H9 (cell line): ENCODE data around the gene RETREG3. TPM values are rescaled to one million over a fixed set of nuclear protein-coding genes. Genes with fewer than 3 reads are reported as not detected.

Experiments
- DNase-seq: peaks from one replicate; pipeline ENCODE4 v3.0.0-alpha.2; 2017
- H2AFZ ChIP-seq: one replicate; pipeline ENCODE4 v1.6.1; 2013; ENCODE audit warnings: mild to moderate bottlenecking, low read length, control low read depth, moderate library complexity
- H2AK5ac ChIP-seq: 2 replicates; pipeline ENCODE4 v1.6.1; 2013; ENCODE audit warnings: low read length, control low read depth, mixed read lengths; ENCODE audit not compliant: insufficient read length
- H2BK120ac ChIP-seq: one replicate; pipeline ENCODE4 v1.6.1; 2013; ENCODE audit warnings: low read depth, mild to moderate bottlenecking, low read length, control low read depth, inconsistent platforms; ENCODE audit not compliant: poor library complexity, severe bottlenecking
- H2BK12ac ChIP-seq: 2 replicates; pipeline ENCODE4 v1.6.1; 2013; ENCODE audit warnings: low read length, control low read depth, mixed read lengths, low read depth; ENCODE audit not compliant: insufficient read length
- H2BK15ac ChIP-seq: 2 replicates; pipeline ENCODE4 v1.6.1; 2013; ENCODE audit warnings: low read depth, low read length, control low read depth
- H2BK20ac ChIP-seq: one replicate; pipeline ENCODE4 v1.6.1; 2013; ENCODE audit warnings: low read depth, mild to moderate bottlenecking, low read length, control low read depth, inconsistent platforms; ENCODE audit not compliant: poor library complexity, severe bottlenecking
- H2BK5ac ChIP-seq: 2 replicates; pipeline ENCODE4 v1.6.1; 2013; ENCODE audit warnings: low read length, control low read depth, mixed read lengths; ENCODE audit not compliant: insufficient read length
- H3K14ac ChIP-seq: 2 replicates; pipeline ENCODE4 v1.6.1; 2013; ENCODE audit warnings: low read length, control low read depth; ENCODE audit not compliant: insufficient read depth
- H3K18ac ChIP-seq: 2 replicates; pipeline ENCODE4 v1.6.1; 2013; ENCODE audit warnings: low read depth, mild to moderate bottlenecking, mixed read lengths, low read length, control low read depth; ENCODE audit not compliant: insufficient read length
- H3K23ac ChIP-seq: 2 replicates; pipeline ENCODE4 v1.6.1; 2013; ENCODE audit warnings: low read length, control low read depth, mixed read lengths, low read depth; ENCODE audit not compliant: insufficient read length
- H3K23me2 ChIP-seq: 2 replicates; pipeline ENCODE4 v1.6.1; 2013; ENCODE audit warnings: low read depth, mild to moderate bottlenecking, mixed read lengths, low read length, control low read depth; ENCODE audit not compliant: insufficient read length, poor library complexity, severe bottlenecking
- H3K27ac ChIP-seq: 2 replicates; pipeline ENCODE4 v1.5.1; 2013; ENCODE audit warnings: low read length, control low read depth, mixed read lengths, low read depth; ENCODE audit not compliant: insufficient read length
- H3K27me3 ChIP-seq: 2 replicates; pipeline ENCODE4 v1.6.1; 2013; ENCODE audit warnings: low read length, control low read depth, inconsistent platforms; ENCODE audit not compliant: insufficient read depth
- H3K4ac ChIP-seq: 2 replicates; pipeline ENCODE4 v1.6.1; 2013; ENCODE audit warnings: low read depth, mild to moderate bottlenecking, control low read depth, inconsistent platforms, low read length, moderate library complexity
- H3K4me1 ChIP-seq: 2 replicates; pipeline ENCODE4 v1.6.1; 2013; ENCODE audit warnings: low read length, control low read depth, inconsistent platforms; ENCODE audit not compliant: insufficient read depth
- H3K4me2 ChIP-seq: 2 replicates; pipeline ENCODE4 v1.6.1; 2013; ENCODE audit warnings: low read length, control low read depth, mixed read lengths; ENCODE audit not compliant: insufficient read length, insufficient read depth
- H3K56ac ChIP-seq: 2 replicates; pipeline ENCODE4 v1.6.1; 2013; ENCODE audit warnings: low read depth, mild to moderate bottlenecking, mixed read lengths, low read length, control low read depth; ENCODE audit not compliant: insufficient read length
- H3K79me1 ChIP-seq: 2 replicates; pipeline ENCODE4 v1.6.1; 2013; ENCODE audit warnings: low read depth, mild to moderate bottlenecking, moderate library complexity, low read length, control low read depth, inconsistent platforms; ENCODE audit not compliant: insufficient read depth, poor library complexity, severe bottlenecking
- H3K79me2 ChIP-seq: 2 replicates; pipeline ENCODE4 v1.6.1; 2013; ENCODE audit warnings: low read length, control low read depth, inconsistent platforms; ENCODE audit not compliant: insufficient read depth
- H3K9ac ChIP-seq: 2 replicates; pipeline ENCODE4 v1.6.1; 2013; ENCODE audit warnings: low read length, control low read depth, mixed read lengths; ENCODE audit not compliant: insufficient read length; ENCODE audit errors: extremely low read depth
- H3K9me3 ChIP-seq: one replicate; pipeline ENCODE4 v1.6.1; 2013; ENCODE audit warnings: low read depth, low read length, inconsistent platforms; ENCODE audit not compliant: control insufficient read depth
- H3T11ph ChIP-seq: one replicate; pipeline ENCODE4 v1.6.1; 2013; ENCODE audit warnings: mild to moderate bottlenecking, low read length, control low read depth, inconsistent platforms
- H4K20me1 ChIP-seq: one replicate; pipeline ENCODE4 v1.6.1; 2013; ENCODE audit not compliant: control insufficient read depth, insufficient read length, insufficient read depth
- H4K5ac ChIP-seq: 2 replicates; pipeline ENCODE4 v1.6.1; 2013; ENCODE audit warnings: low read depth, mild to moderate bottlenecking, mixed read lengths, low read length, control low read depth; ENCODE audit not compliant: insufficient read length
- H4K8ac ChIP-seq: replicated peaks from 2 replicates; pipeline ENCODE4 v1.6.1; 2013; ENCODE audit warnings: low read length, control low read depth, mixed read lengths, low read depth; ENCODE audit not compliant: insufficient read length
- H4K91ac ChIP-seq: 2 replicates; pipeline ENCODE4 v1.6.1; 2013; ENCODE audit warnings: low read depth, mild to moderate bottlenecking, moderate library complexity, mixed read lengths, low read length, control low read depth; ENCODE audit not compliant: insufficient read length
- H3K27ac Mint-ChIP-seq, 3 experiments: 2 replicates in 2 of 3; 3 replicates in 1 of 3; pipeline ENCODE4 v1.8.0; 2020 to 2021; ENCODE audit warnings: mixed read lengths in 3 of 3, mild to moderate bottlenecking in 1 of 3, moderate library complexity in 1 of 3
- H3K27me3 Mint-ChIP-seq: 2 replicates; pipeline ENCODE4 v1.8.0; 2021; ENCODE audit warnings: low read depth, mild to moderate bottlenecking, moderate library complexity, mixed read lengths
- H3K36me3 Mint-ChIP-seq, 3 experiments: 2 replicates in 2 of 3; 3 replicates in 1 of 3; pipeline ENCODE4 v1.8.0; 2020 to 2021; ENCODE audit warnings: low read depth in 3 of 3, mixed read lengths in 3 of 3; ENCODE audit not compliant: insufficient read depth in 1 of 3
- H3K4me1 Mint-ChIP-seq, 2 experiments: 2 replicates each; pipeline ENCODE4 v1.8.0; 2020; ENCODE audit warnings: mixed read lengths in 2 of 2
- H3K4me3 Mint-ChIP-seq, 2 experiments: 2 replicates in 1 of 2; 3 replicates in 1 of 2; pipeline ENCODE4 v1.8.0; 2020 to 2021; ENCODE audit warnings: mild to moderate bottlenecking in 2 of 2, mixed read lengths in 2 of 2, moderate library complexity in 1 of 2
- H3K9me3 Mint-ChIP-seq, 2 experiments: 2 replicates in 1 of 2; 3 replicates in 1 of 2; pipeline ENCODE4 v1.8.0; 2020; ENCODE audit warnings: mild to moderate bottlenecking in 2 of 2, mixed read lengths in 2 of 2, moderate library complexity in 1 of 2
- CTCF ChIP-seq: fragments of 200-600 bp; sonication (generic); conservative IDR thresholded peaks from 3 replicates; pipeline ENCODE4 v1.8.0; 2021; ENCODE audit warnings: antibody characterized with exemption, mild to moderate bottlenecking
- WGBS: extraction: QIAGEN DNeasy Blood & Tissue Kit; methylation state at CpG from one replicate; pipeline ENCODE4 v1.1.7; 2013; ENCODE audit warnings: missing lambda C conversion rate, low lambda C conversion rate, mixed read lengths; ENCODE audit not compliant: insufficient read length; ENCODE audit errors: extremely low coverage; 5-methylcytosine and 5-hydroxymethylcytosine counted together
- total RNA-seq: library from RNA; stranded (reverse); gene quantifications from 2 replicates; pipeline ENCODE4 v1.2.1, GENCODE V29; 2021

The RETREG3 gene
- total RNA-seq, 1 experiment from 2014 or later = 47.3 TPM

- H3K4me2 ChIP-seq = no peak overlapping the region
- H3K4me3 Mint-ChIP-seq = 0 out of 5 replicates have a peak overlapping the region, but pooled peaks of 1 of the 2 experiments have one; percentile 50
- H3K27me3 ChIP-seq = no peaks in the 10 kb centered on the region; the same call in 1 of the 2 replicates
- H3K23ac ChIP-seq = no peak overlapping the region
- no peak overlapping the region for H3K14ac ChIP-seq
- H3K18ac ChIP-seq = no peak overlapping the region
- no peak overlapping the region for H3K56ac ChIP-seq
- H2BK20ac ChIP-seq = no peak overlapping the region
- H3K79me2 ChIP-seq = no peaks in the 10 kb centered on the region
- no peak overlapping the region for H2AFZ ChIP-seq
- no peak overlapping the region for H4K8ac ChIP-seq
- no peak overlapping the region for H2BK5ac ChIP-seq
- H4K20me1 ChIP-seq = no peaks in the 10 kb centered on the region
- H2BK120ac ChIP-seq = no peak overlapping the region
- peak overlapping the region in 2 of 3 experiments; percentile 5 to 40; a peak in 2 of 7 replicates for H3K27ac Mint-ChIP-seq
- H4K91ac ChIP-seq = no peak overlapping the region
- H3K4me1 Mint-ChIP-seq = peaks cover 20 to 21% of the 10 kb centered on the region in 2 experiments
- no peak overlapping the region for H2BK12ac ChIP-seq
- no peak for DNase-seq
- H3K27ac ChIP-seq = no peak overlapping the region
- H3K23me2 ChIP-seq = peaks cover 3% of the 10 kb centered on the region
- no peaks in the 10 kb centered on the region for H3K27me3 Mint-ChIP-seq
- H3K9ac ChIP-seq = no peak overlapping the region
- H3T11ph ChIP-seq = no peak overlapping the region
- no peaks in the 10 kb centered on the region for H3K4me1 ChIP-seq
- H2AK5ac ChIP-seq = no peak overlapping the region
- no peak overlapping the region for H4K5ac ChIP-seq
- H2BK15ac ChIP-seq = no peak overlapping the region
- no peak for TF ChIP-seq CTCF
- no peak overlapping the region for H3K4ac ChIP-seq
- no peaks in the 10 kb centered on the region for H3K9me3 ChIP-seq
- no CpG with 5 or more reads among the region's 2 CpGs for WGBS
- H3K9me3 Mint-ChIP-seq = no peaks in the 10 kb centered on the region
- H3K36me3 Mint-ChIP-seq = peaks cover 17 to 70% (median 56%) of the 10 kb centered on the region in 3 experiments; a peak in 6 of 7 replicates
- no peaks in the 10 kb centered on the region for H3K79me1 ChIP-seq
Observed at GRCh38 chr17:42579794-42580551, 29.2 kb downstream of the RETREG3 start.
